Activated CD8-positive, alpha-beta T cell treated with anti-CD3 and anti-CD28 coated beads for 36 hours (primary cell): Measurements from ENCODE around the gene FAM83C. TPM values are rescaled to one million over a fixed set of nuclear protein-coding genes. Genes with fewer than 3 reads are reported as not detected.

Experiments used
- ATAC-seq: fragments of 200-7000 bp; cut with Tn5 transposase; one replicate; pipeline ENCODE4 v1.10.0; 2021; ENCODE audit warnings: mild to moderate bottlenecking, moderate library complexity
- CTCF ChIA-PET: fragments of 350-600 bp; sonication (Branson Sonifier 250); formaldehyde crosslinking; loops from one replicate; lab custom pipeline; 2021; ENCODE audit warnings: antibody characterized with exemption; lab: Charles Lee
- POLR2A ChIA-PET: fragments of 350-600 bp; sonication (Branson Sonifier 250); formaldehyde crosslinking; loops from one replicate; lab custom pipeline; 2021; ENCODE audit warnings: antibody characterized with exemption; lab: Charles Lee
- DNase-seq: peaks from one replicate; pipeline ENCODE4 v3.0.0-alpha.2; 2020
- H3K27ac Mint-ChIP-seq: one replicate; pipeline ENCODE4 v1.8.0; 2021; ENCODE audit warnings: mild to moderate bottlenecking, mixed read lengths
- H3K27me3 Mint-ChIP-seq: one replicate; pipeline ENCODE4 v1.8.0; 2021; ENCODE audit warnings: mixed read lengths
- H3K36me3 Mint-ChIP-seq: one replicate; pipeline ENCODE4 v1.8.0; 2021; ENCODE audit warnings: low read depth, mixed read lengths
- H3K4me1 Mint-ChIP-seq: one replicate; pipeline ENCODE4 v1.8.0; 2021; ENCODE audit warnings: low read depth, mixed read lengths
- H3K4me3 Mint-ChIP-seq: one replicate; pipeline ENCODE4 v1.8.0; 2021; ENCODE audit warnings: mild to moderate bottlenecking, moderate library complexity, mixed read lengths
- H3K9me3 Mint-ChIP-seq: one replicate; pipeline ENCODE4 v1.8.0; 2021; ENCODE audit warnings: mixed read lengths
- CTCF ChIP-seq: fragments of 200-600 bp; IDR thresholded peaks from one replicate; pipeline ENCODE4 v1.8.0; 2022; ENCODE audit warnings: antibody characterized with exemption, mild to moderate bottlenecking
- intact Hi-C: fragments of 100-400 bp; cut with micrococcal nuclease; formaldehyde crosslinking; loops from one replicate; pipeline ENCODE4 v1.10.0; 2022
- total RNA-seq, 2 experiments: library from RNA; stranded (reverse); gene quantifications; one replicate each; pipeline ENCODE4 v1.2.3, GENCODE V29; 2021

The FAM83C gene
- total RNA-seq, 2 experiments from 2014 or later: not detected

DNA sequence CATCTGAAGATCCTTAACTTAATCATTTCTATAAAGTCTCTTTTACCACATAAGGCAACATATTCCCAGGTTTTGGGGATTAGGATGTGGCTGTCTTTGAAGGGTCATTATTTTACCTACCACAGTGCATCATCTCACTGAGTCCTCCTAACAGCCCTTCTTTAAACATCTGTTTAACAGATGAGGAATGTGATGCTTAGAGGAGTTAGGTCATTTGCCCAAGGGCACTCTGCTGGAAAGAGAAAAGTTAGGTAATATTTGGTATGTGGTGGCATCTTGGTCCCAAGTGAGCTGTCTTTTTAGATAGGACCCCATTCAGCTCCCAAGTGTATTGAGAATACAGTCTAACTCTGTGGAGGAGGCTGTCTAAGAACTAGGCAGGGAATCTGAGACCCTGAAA is 54.7 kb downstream of the FAM83C start:
- intact Hi-C loops: no loop called here
- H3K9me3 Mint-ChIP-seq: no peaks in the 10 kb centered on the region
- H3K36me3 Mint-ChIP-seq: peaks cover 11% of the 10 kb centered on the region
- no peak for TF ChIP-seq CTCF
- no peaks in the 10 kb centered on the region for H3K4me1 Mint-ChIP-seq
- H3K4me3 Mint-ChIP-seq: no peak overlapping the region
- peaks cover 1% of the 10 kb centered on the region for H3K27me3 Mint-ChIP-seq
- no peak overlapping the region for H3K27ac Mint-ChIP-seq
- CTCF ChIA-PET: interaction anchor here (1.4 kb wide), 1 partner anchor 14 kb away, joined by 4 read pairs; no protein-coding TSS in a partner anchor
- ATAC-seq (no peak), DNase-seq (no peak)
- POLR2A ChIA-PET: no interaction called here

DNA sequence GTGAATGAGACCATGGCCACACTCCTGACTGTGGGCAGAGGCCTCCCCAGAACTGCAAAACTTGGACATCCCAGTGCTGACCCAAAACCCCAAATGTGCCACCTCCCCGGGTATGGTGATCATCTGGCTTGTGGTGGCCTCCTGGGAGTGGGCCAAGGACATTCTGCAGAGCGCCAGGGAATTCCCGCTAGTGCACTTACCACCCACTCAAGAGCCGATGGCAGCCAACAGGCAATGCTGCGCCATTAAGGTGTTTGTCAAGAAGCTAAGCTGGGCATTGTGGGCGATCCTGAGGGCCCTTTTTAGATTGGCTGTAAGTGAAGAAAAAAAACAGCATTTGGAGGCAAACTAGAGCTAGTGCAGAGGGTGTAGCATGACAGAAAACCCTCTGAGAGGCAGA is 56.3 kb downstream of the FAM83C start:
- CTCF ChIA-PET: no interaction called here
- no peak overlapping the region for H3K4me3 Mint-ChIP-seq
- no peak for ATAC-seq
- DNase-seq: no peak
- no peaks in the 10 kb centered on the region for H3K9me3 Mint-ChIP-seq
- no peak overlapping the region for H3K27ac Mint-ChIP-seq
- intact Hi-C loops: no loop called here
- no peak for TF ChIP-seq CTCF
- peaks cover 1% of the 10 kb centered on the region for H3K27me3 Mint-ChIP-seq
- no peaks in the 10 kb centered on the region for H3K4me1 Mint-ChIP-seq
- H3K36me3 Mint-ChIP-seq: peaks cover 11% of the 10 kb centered on the region
- POLR2A ChIA-PET: no interaction called here

Other genes with a start within 250 kb of the FAM83C start
- gene TRPC4AP, start 199.6 kb downstream of the FAM83C start, total RNA-seq: 10 to 100 TPM; 34.2 to 38.2 TPM
- 10 to 100 TPM; 14.4 to 16.0 TPM for gene EDEM2, start 145.1 kb downstream of the FAM83C start, total RNA-seq
- gene PROCR, start 120.4 kb downstream of the FAM83C start, total RNA-seq: 1 to 10 TPM; 2.3 to 3.0 TPM
- not detected for gene MMP24, start 65.7 kb downstream of the FAM83C start, total RNA-seq
- 10 to 100 TPM; 46.6 to 48.4 TPM for gene MMP24OS, start 14.3 kb downstream of the FAM83C start, total RNA-seq
- gene EIF6, start 7.7 kb downstream of the FAM83C start, total RNA-seq: 100 to 1,000 TPM; 132 to 144 TPM
- gene UQCC1, start 119.5 kb upstream of the FAM83C start, total RNA-seq: 10 to 100 TPM; 68.6 to 72.6 TPM
- gene GDF5, start 145.8 kb upstream of the FAM83C start, total RNA-seq: not detected
- gene CEP250, start 163.2 kb upstream of the FAM83C start, total RNA-seq: 10 to 100 TPM; 56.0 to 60.3 TPM
- gene C20orf173, start 237.2 kb upstream of the FAM83C start, total RNA-seq: not detected
- gene ERGIC3, start 249.7 kb upstream of the FAM83C start, total RNA-seq: 10 to 100 TPM; 94.3 to 98.0 TPM